HepG2 (cell line): Measurements from ENCODE around the gene WNK1. TPM values are rescaled to one million over a fixed set of nuclear protein-coding genes. Genes with fewer than 3 reads are reported as not detected.

Source experiments
- GTF3A ChIP-seq: sonication (generic); formaldehyde crosslinking; conservative IDR thresholded peaks from 2 replicates; pipeline ENCODE4 v1.4.0; 2020; ENCODE audit warnings: mild to moderate bottlenecking, missing genetic modification reagents
- IRF2 ChIP-seq: IDR thresholded peaks from 2 replicates; pipeline ENCODE4 v1.6.1; 2018; ENCODE audit warnings: missing genetic modification reagents, missing compliant biosample characterization
- JUN ChIP-seq: sonication (generic); formaldehyde crosslinking; IDR thresholded peaks from 2 replicates; pipeline ENCODE4 v1.4.0; 2020; ENCODE audit warnings: mild to moderate bottlenecking, missing genetic modification reagents
- MTF2 ChIP-seq: sonication (generic); formaldehyde crosslinking; IDR thresholded peaks from 2 replicates; pipeline ENCODE4 v1.5.0; 2020; ENCODE audit warnings: missing genetic modification reagents, borderline replicate concordance
- NCOR1 ChIP-seq: fragments of 200-600 bp; sonication (generic); IDR thresholded peaks from 2 replicates; pipeline ENCODE4 v1.7.0; 2017; ENCODE audit warnings: antibody characterized with exemption, low read length, borderline replicate concordance
- NFIC ChIP-seq: IDR thresholded peaks from 2 replicates; pipeline ENCODE4 v1.6.1; 2012; ENCODE audit warnings: mild to moderate bottlenecking, low read length, inconsistent platforms
- NR1H2 ChIP-seq: sonication (generic); formaldehyde crosslinking; IDR thresholded peaks from 2 replicates; pipeline ENCODE4 v1.8.1; 2022; ENCODE audit warnings: low read depth, missing genetic modification reagents, borderline replicate concordance
- POLR2A ChIP-seq, 2 experiments: IDR thresholded peaks; 2 replicates each; pipeline ENCODE4 v1.6.1; 2011; ENCODE audit warnings: low read depth in 2 of 2, low read length in 2 of 2, mild to moderate bottlenecking in 1 of 2, moderate library complexity in 1 of 2; ENCODE audit not compliant: insufficient read depth in 1 of 2
- RCOR2 ChIP-seq: IDR thresholded peaks from 2 replicates; pipeline ENCODE4 v1.6.1; 2016; ENCODE audit warnings: missing biosample characterization, missing genetic modification reagents
- TAF1 ChIP-seq: sonication (generic); formaldehyde crosslinking; IDR thresholded peaks from 2 replicates; pipeline ENCODE4 v1.4.0; 2020; ENCODE audit warnings: missing genetic modification reagents
- THRA ChIP-seq: sonication (generic); formaldehyde crosslinking; IDR thresholded peaks from 2 replicates; pipeline ENCODE4 v1.4.0; 2020; ENCODE audit warnings: missing genetic modification reagents, borderline replicate concordance
- THYN1 ChIP-seq: sonication (generic); formaldehyde crosslinking; IDR thresholded peaks from 2 replicates; pipeline ENCODE4 v1.8.1; 2023; ENCODE audit warnings: low read depth, mild to moderate bottlenecking, moderate library complexity, missing genetic modification reagents, borderline replicate concordance
- ZBTB37 ChIP-seq: sonication (generic); formaldehyde crosslinking; IDR thresholded peaks from 2 replicates; pipeline ENCODE4 v1.4.0; 2020; ENCODE audit warnings: mild to moderate bottlenecking, missing genetic modification reagents
- ZC3H4 ChIP-seq: sonication (generic); formaldehyde crosslinking; IDR thresholded peaks from 2 replicates; pipeline ENCODE4 v1.4.0; 2020; ENCODE audit warnings: missing genetic modification reagents, borderline replicate concordance
- ZFP90 ChIP-seq: sonication (generic); formaldehyde crosslinking; IDR thresholded peaks from 2 replicates; pipeline ENCODE4 v1.8.0; 2022; ENCODE audit warnings: missing genetic modification reagents, mild to moderate bottlenecking, inconsistent platforms, borderline replicate concordance
- ZNF121 ChIP-seq: sonication (generic); formaldehyde crosslinking; IDR thresholded peaks from 2 replicates; pipeline ENCODE4 v1.5.0; 2020; ENCODE audit warnings: mild to moderate bottlenecking, missing genetic modification reagents
- ZNF34 ChIP-seq: sonication (generic); formaldehyde crosslinking; IDR thresholded peaks from 2 replicates; pipeline ENCODE4 v1.4.0; 2020; ENCODE audit warnings: mild to moderate bottlenecking, missing genetic modification reagents, borderline replicate concordance
- ZNF776 ChIP-seq: sonication (generic); formaldehyde crosslinking; IDR thresholded peaks from 2 replicates; pipeline ENCODE4 v1.4.0; 2020; ENCODE audit warnings: mild to moderate bottlenecking, missing genetic modification reagents
- ZSCAN29 ChIP-seq: sonication (generic); formaldehyde crosslinking; conservative IDR thresholded peaks from 2 replicates; pipeline ENCODE4 v1.4.0; 2020; ENCODE audit warnings: mild to moderate bottlenecking, missing genetic modification reagents
- polyA plus RNA-seq, 8 experiments: library from polyadenylated mRNA; depleted of rRNA in 3 of 8; stranded (reverse) in 7 of 8; unstranded in 1 of 8; fragments of >200 nt; fragmentation: Illumina TruSeq in 4 of 8; extraction: Trizol in 4 of 8; gene quantifications; 2 replicates each; pipeline versions ENCODE4 v1.2.1 to v1.2.3, GENCODE V29; 2011 to 2016; ENCODE audit warnings: low read depth in 4 of 8, missing spikeins in 1 of 8, mixed read lengths in 1 of 8; ENCODE audit not compliant: insufficient read depth in 1 of 8
- total RNA-seq, 5 experiments: library from RNA; depleted of rRNA; stranded (reverse); fragments of >200 nt; fragmentation: Illumina TruSeq; extraction: Trizol; gene quantifications; 2 replicates each; pipeline ENCODE4 v1.2.3, GENCODE V29; 2016; ENCODE audit warnings: low read depth in 1 of 5
- TF ChIP-seq, protein P1 (sequence below): sonication (generic); formaldehyde crosslinking; IDR thresholded peaks from 2 replicates; pipeline ENCODE4 v1.5.1; 2020; ENCODE audit warnings: missing genetic modification reagents, mild to moderate bottlenecking, borderline replicate concordance
- TF ChIP-seq, protein P2 (sequence below): sonication (generic); formaldehyde crosslinking; IDR thresholded peaks from 2 replicates; pipeline ENCODE4 v1.4.0; 2020; ENCODE audit warnings: missing genetic modification reagents

Gene WNK1
- total and polyA plus RNA-seq, 2 of the 13 experiments (the other 11 are each of a cell fraction or from before 2014, with no cell fraction given), result 31.1 to 54.8 TPM

DNA sequence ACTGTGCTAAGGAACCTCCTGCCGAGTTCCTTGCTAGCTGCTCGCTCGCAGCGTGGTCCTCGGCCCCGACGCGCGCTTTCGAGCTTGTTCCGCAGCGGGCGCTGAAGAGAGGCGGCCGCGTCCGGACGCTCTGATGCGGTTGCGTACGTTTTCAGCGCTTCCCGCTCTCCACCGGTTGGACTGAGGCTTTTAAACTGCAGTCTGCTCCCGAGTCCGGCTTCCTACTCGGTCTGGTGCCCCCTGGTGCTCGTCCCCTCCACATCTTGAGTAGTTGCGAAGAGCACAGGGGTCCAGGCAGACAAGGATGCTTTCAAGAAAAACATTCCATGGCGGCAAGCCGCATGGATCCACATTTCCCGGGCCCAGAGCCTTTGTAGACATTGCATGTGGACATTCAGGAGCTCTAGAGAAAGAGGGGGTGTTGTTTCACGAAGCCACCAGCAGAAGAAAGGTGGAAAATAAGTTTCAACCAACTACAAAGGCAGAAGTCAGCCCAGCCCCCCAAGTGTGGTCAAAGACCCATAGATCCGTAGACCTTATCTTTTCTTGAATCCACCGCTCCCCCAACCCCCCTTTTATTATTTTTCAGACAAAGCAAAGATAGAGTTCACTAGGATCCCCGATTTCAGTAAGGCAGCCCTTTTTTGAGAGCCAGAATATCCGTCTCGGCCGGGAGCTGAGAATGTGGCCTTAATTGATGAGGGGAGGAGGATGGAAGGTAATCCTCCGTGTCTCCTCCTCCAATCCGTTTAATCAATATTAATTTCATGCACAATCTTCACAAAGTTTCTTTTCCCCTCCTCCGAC lies 984 bp upstream of the WNK1 start (continued):
- TF ChIP-seq, protein P1, sequence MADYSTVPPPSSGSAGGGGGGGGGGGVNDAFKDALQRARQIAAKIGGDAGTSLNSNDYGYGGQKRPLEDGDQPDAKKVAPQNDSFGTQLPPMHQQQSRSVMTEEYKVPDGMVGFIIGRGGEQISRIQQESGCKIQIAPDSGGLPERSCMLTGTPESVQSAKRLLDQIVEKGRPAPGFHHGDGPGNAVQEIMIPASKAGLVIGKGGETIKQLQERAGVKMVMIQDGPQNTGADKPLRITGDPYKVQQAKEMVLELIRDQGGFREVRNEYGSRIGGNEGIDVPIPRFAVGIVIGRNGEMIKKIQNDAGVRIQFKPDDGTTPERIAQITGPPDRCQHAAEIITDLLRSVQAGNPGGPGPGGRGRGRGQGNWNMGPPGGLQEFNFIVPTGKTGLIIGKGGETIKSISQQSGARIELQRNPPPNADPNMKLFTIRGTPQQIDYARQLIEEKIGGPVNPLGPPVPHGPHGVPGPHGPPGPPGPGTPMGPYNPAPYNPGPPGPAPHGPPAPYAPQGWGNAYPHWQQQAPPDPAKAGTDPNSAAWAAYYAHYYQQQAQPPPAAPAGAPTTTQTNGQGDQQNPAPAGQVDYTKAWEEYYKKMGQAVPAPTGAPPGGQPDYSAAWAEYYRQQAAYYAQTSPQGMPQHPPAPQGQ (CRISPR knock-in tag), result no peak
- TF ChIP-seq ZNF121 (CRISPR knock-in tag), result peak; percentile 18
- TF ChIP-seq NFIC, result no peak
- TF ChIP-seq MTF2 (CRISPR knock-in tag), result no peak
- peak; percentile 86; the same call in 1 of the 2 replicates for TF ChIP-seq NR1H2 (CRISPR knock-in tag)
- TF ChIP-seq ZC3H4 (CRISPR knock-in tag), result peak; percentile 74; the same call in 1 of the 2 replicates
- no peak for TF ChIP-seq RCOR2 (CRISPR knock-in tag)
- peak; percentile 61 to 68 for TF ChIP-seq POLR2A (IDR thresholded peaks at IDR 0.05; ENCODE audit: insufficient read depth in 1 of 2, low read depth in 2 of 2, low read length in 2 of 2)
- peak; percentile 88; the same call in 1 of the 2 replicates for TF ChIP-seq ZFP90 (CRISPR knock-in tag)
- TF ChIP-seq, protein P2, sequence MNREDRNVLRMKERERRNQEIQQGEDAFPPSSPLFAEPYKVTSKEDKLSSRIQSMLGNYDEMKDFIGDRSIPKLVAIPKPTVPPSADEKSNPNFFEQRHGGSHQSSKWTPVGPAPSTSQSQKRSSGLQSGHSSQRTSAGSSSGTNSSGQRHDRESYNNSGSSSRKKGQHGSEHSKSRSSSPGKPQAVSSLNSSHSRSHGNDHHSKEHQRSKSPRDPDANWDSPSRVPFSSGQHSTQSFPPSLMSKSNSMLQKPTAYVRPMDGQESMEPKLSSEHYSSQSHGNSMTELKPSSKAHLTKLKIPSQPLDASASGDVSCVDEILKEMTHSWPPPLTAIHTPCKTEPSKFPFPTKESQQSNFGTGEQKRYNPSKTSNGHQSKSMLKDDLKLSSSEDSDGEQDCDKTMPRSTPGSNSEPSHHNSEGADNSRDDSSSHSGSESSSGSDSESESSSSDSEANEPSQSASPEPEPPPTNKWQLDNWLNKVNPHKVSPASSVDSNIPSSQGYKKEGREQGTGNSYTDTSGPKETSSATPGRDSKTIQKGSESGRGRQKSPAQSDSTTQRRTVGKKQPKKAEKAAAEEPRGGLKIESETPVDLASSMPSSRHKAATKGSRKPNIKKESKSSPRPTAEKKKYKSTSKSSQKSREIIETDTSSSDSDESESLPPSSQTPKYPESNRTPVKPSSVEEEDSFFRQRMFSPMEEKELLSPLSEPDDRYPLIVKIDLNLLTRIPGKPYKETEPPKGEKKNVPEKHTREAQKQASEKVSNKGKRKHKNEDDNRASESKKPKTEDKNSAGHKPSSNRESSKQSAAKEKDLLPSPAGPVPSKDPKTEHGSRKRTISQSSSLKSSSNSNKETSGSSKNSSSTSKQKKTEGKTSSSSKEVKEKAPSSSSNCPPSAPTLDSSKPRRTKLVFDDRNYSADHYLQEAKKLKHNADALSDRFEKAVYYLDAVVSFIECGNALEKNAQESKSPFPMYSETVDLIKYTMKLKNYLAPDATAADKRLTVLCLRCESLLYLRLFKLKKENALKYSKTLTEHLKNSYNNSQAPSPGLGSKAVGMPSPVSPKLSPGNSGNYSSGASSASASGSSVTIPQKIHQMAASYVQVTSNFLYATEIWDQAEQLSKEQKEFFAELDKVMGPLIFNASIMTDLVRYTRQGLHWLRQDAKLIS (CRISPR knock-in tag), result 0 out of 2 replicates have a peak, but pooled peaks have one; percentile 33
- 0 out of 2 replicates have a peak, but pooled peaks have one; percentile 70 for TF ChIP-seq ZSCAN29 (CRISPR knock-in tag)
- no peak for TF ChIP-seq GTF3A (CRISPR knock-in tag)
- peak; percentile 41; the same call in 1 of the 2 replicates for TF ChIP-seq THRA
- no peak for TF ChIP-seq JUN
- TF ChIP-seq ZNF776 (CRISPR knock-in tag), result no peak
- peak; percentile 70 for TF ChIP-seq TAF1 (CRISPR knock-in tag)
- TF ChIP-seq THYN1 (CRISPR knock-in tag), result no peak
- TF ChIP-seq ZBTB37 (CRISPR knock-in tag), result no peak
- TF ChIP-seq NCOR1, result no peak
- peak; percentile 96 for TF ChIP-seq IRF2 (CRISPR knock-in tag)
- no peak; the same call in 1 of the 2 replicates for TF ChIP-seq ZNF34 (CRISPR knock-in tag)
